OCI-LY7 (cell line): ENCODE results near the gene GABRG2. TPM values are rescaled to one million over a fixed set of nuclear protein-coding genes. Genes with fewer than 3 reads are reported as not detected.

Experiments used
- BruUV-seq: library from RNA; stranded (reverse); fragments of 400-500 nt; replicated peaks from 2 replicates; lab custom pipeline; 2021; lab: Mats Ljungman, UMichigan
- CTCF ChIA-PET: fragments of 300-600 bp; sonication (Branson Sonifier 250); formaldehyde crosslinking; loops from one replicate; lab custom pipeline; 2022; ENCODE audit warnings: antibody characterized with exemption; ENCODE audit not compliant: unreplicated experiment; lab: Charles Lee
- POLR2A ChIA-PET: fragments of 300-600 bp; sonication (Branson Sonifier 250); formaldehyde crosslinking; loops from one replicate; lab custom pipeline; 2022; ENCODE audit warnings: antibody characterized with exemption; lab: Charles Lee
- DNase-seq: peaks from one replicate; pipeline ENCODE4 v3.0.0-alpha.2; 2015; ENCODE audit warnings: low spot score
- H2AFZ ChIP-seq: fragments of 200-600 bp; sonication (generic), shearing (Covaris generic); 2 replicates; pipeline ENCODE4 v1.6.1; 2014; ENCODE audit warnings: mild to moderate bottlenecking, antibody characterized with exemption, low read length, moderate library complexity
- H3K27ac ChIP-seq: fragments of 200-600 bp; sonication (generic); 2 replicates; pipeline ENCODE4 v1.5.1; 2014; ENCODE audit warnings: mixed run types, low read depth, mild to moderate bottlenecking, moderate library complexity, low read length, inconsistent platforms; ENCODE audit not compliant: poor library complexity, severe bottlenecking
- H3K36me3 ChIP-seq: fragments of 200-600 bp; sonication (generic); 2 replicates; pipeline ENCODE4 v1.6.1; 2014; ENCODE audit warnings: mild to moderate bottlenecking, antibody characterized with exemption, low read length, moderate library complexity, mixed read lengths; ENCODE audit not compliant: insufficient read depth
- H3K4me1 ChIP-seq: fragments of 200-600 bp; sonication (generic); 2 replicates; pipeline ENCODE4 v1.5.1; 2014; ENCODE audit warnings: mild to moderate bottlenecking, low read length; ENCODE audit not compliant: insufficient read depth, poor library complexity, severe bottlenecking
- H3K4me2 ChIP-seq: fragments of 200-600 bp; sonication (generic); 2 replicates; pipeline ENCODE4 v1.6.1; 2014; ENCODE audit warnings: mild to moderate bottlenecking, low read length
- H3K4me3 ChIP-seq: fragments of 200-600 bp; sonication (generic); 2 replicates; pipeline ENCODE4 v1.5.1; 2014; ENCODE audit warnings: mild to moderate bottlenecking, low read depth, low read length; ENCODE audit not compliant: poor library complexity, severe bottlenecking
- H3K79me2 ChIP-seq: fragments of 200-600 bp; sonication (generic); 2 replicates; pipeline ENCODE4 v1.6.1; 2016; ENCODE audit warnings: low read depth, mild to moderate bottlenecking, low read length, moderate library complexity, mixed read lengths; ENCODE audit not compliant: insufficient read depth
- H3K9me2 ChIP-seq: fragments of 200-600 bp; sonication (generic); 2 replicates; pipeline ENCODE4 v1.6.1; 2016; ENCODE audit warnings: mild to moderate bottlenecking, low read length, mixed read lengths; ENCODE audit not compliant: insufficient read depth
- H3K9me3 ChIP-seq: fragments of 200-600 bp; sonication (generic); 2 replicates; pipeline ENCODE4 v1.6.1; 2014; ENCODE audit warnings: mild to moderate bottlenecking, mixed run types, low read length, mixed read lengths
- H4K20me1 ChIP-seq: fragments of 200-600 bp; sonication (generic); 2 replicates; pipeline ENCODE4 v1.6.1; 2014; ENCODE audit warnings: mild to moderate bottlenecking, antibody characterized with exemption, low read length, moderate library complexity, mixed read lengths; ENCODE audit not compliant: insufficient read depth
- CTCF ChIP-seq: fragments of 200-600 bp; sonication (generic); conservative IDR thresholded peaks from 2 replicates; pipeline ENCODE4 v1.5.1; 2014; ENCODE audit warnings: mild to moderate bottlenecking, antibody characterized with exemption, low read length, moderate library complexity, mixed read lengths
- EZH2phosphoT487 ChIP-seq: fragments of 200-600 bp; sonication (generic); IDR thresholded peaks from 2 replicates; pipeline ENCODE4 v1.6.1; 2018; ENCODE audit warnings: low read depth, borderline replicate concordance, mild to moderate bottlenecking, mixed run types, antibody characterized with exemption, low read length, moderate library complexity, mixed read lengths
- intact Hi-C: fragments of 100-400 bp; cut with micrococcal nuclease; formaldehyde crosslinking; loops from one replicate; pipeline ENCODE4 v1.10.0; 2022; ENCODE audit not compliant: unreplicated experiment
- total RNA-seq, 2 experiments: library from RNA; depleted of rRNA in 1 of 2; stranded (reverse); fragments of >200 nt in 1 of 2; shearing (Covaris generic) in 1 of 2; gene quantifications; 2 replicates each; pipeline ENCODE4 v1.2.3, GENCODE V29; 2014 to 2022

GABRG2 gene
- total RNA-seq, 2 experiments from 2014 or later = 0.03 to 1.2 TPM

DNA sequence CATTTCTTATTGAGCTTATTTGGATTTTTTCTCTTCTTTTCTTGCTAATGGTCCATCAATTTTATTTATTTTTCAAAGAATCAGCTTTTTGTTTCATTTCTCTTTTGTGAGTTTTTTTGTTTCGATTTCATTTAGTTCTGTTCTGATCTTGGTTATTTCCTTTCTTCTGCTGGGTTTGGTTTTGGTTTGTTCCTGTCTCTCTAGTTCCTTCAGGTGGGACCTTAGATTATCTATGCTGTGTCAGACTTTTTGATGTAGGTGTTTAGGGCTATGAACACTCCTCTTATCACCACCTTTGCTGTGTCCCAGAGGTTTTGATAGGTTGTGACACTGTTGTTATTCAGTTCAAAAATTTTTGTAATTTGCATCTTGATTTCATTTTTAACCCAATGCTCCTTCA is 119.8 kb downstream of the GABRG2 start:
- no peaks in the 10 kb centered on the region for H3K9me2 ChIP-seq
- no TSS peak for BruUV-seq
- CTCF ChIA-PET = no interaction called here
- no peak overlapping the region for H3K27ac ChIP-seq
- TF ChIP-seq EZH2phosphoT487 (no peak), CTCF (no peak)
- DNase-seq = no peak
- no peak overlapping the region for H2AFZ ChIP-seq
- H4K20me1 ChIP-seq = no peaks in the 10 kb centered on the region
- H3K79me2 ChIP-seq = no peaks in the 10 kb centered on the region
- H3K36me3 ChIP-seq = no peaks in the 10 kb centered on the region
- no peaks in the 10 kb centered on the region for H3K4me1 ChIP-seq
- no peak overlapping the region for H3K4me2 ChIP-seq
- H3K4me3 ChIP-seq = no peak overlapping the region
- no peaks in the 10 kb centered on the region for H3K9me3 ChIP-seq
- POLR2A ChIA-PET = interaction anchor here (1.0 kb wide), 1 partner anchor 72 kb away, joined by 3 read pairs; no protein-coding TSS in a partner anchor
- intact Hi-C loops = no loop called here

- ChIA-PET CTCF (no interaction called here), POLR2A (no interaction called here)
- H3K4me2 ChIP-seq = no peak overlapping the region
- TF ChIP-seq EZH2phosphoT487 = no peak
- TF ChIP-seq CTCF = no peak
- no peaks in the 10 kb centered on the region for H3K79me2 ChIP-seq
- no peak overlapping the region for H3K27ac ChIP-seq
- H3K36me3 ChIP-seq = no peaks in the 10 kb centered on the region
- H3K4me3 ChIP-seq = no peak overlapping the region
- no peak for DNase-seq
- H3K9me3 ChIP-seq = no peaks in the 10 kb centered on the region
- intact Hi-C loops = no loop called here
- H3K4me1 ChIP-seq = no peaks in the 10 kb centered on the region
- no peaks in the 10 kb centered on the region for H4K20me1 ChIP-seq
- no TSS peak for BruUV-seq
- no peak overlapping the region for H2AFZ ChIP-seq
- no peaks in the 10 kb centered on the region for H3K9me2 ChIP-seq
These were observed 122.1 kb downstream of the GABRG2 start for GRCh38 chr5:162189719-162190118.

- no peak for DNase-seq
- TF ChIP-seq EZH2phosphoT487 (no peak), CTCF (no peak)
- no peak overlapping the region for H3K4me2 ChIP-seq
- CTCF ChIA-PET = no interaction called here
- no peaks in the 10 kb centered on the region for H3K9me2 ChIP-seq
- POLR2A ChIA-PET = no interaction called here
- H2AFZ ChIP-seq = no peak overlapping the region
- no peaks in the 10 kb centered on the region for H4K20me1 ChIP-seq
- BruUV-seq = no TSS peak
- no peaks in the 10 kb centered on the region for H3K9me3 ChIP-seq
- no peak overlapping the region for H3K27ac ChIP-seq
- intact Hi-C loops = no loop called here
- H3K4me3 ChIP-seq = no peak overlapping the region
- H3K36me3 ChIP-seq = no peaks in the 10 kb centered on the region
- H3K4me1 ChIP-seq = no peaks in the 10 kb centered on the region
- H3K79me2 ChIP-seq = no peaks in the 10 kb centered on the region
These were observed 125.4 kb downstream of the GABRG2 start for GRCh38 chr5:162193012-162193411.
